ENCODE measurements around the gene PLA2G4A.

The PLA2G4A gene

GRCh38 chr1:186975220-186975619 lies 146.5 kb downstream of the PLA2G4A start:
- no peak overlapping the region for H3K4me3 ChIP-seq (ENCODE audit: low read depth, low read length)
- no peak for TF ChIP-seq CTCF (IDR thresholded peaks at IDR 0.05; ENCODE audit: low read depth, low read length)

- TF ChIP-seq CTCF (IDR thresholded peaks at IDR 0.05; ENCODE audit: low read depth, low read length) = no peak
- no peak overlapping the region for H3K4me3 ChIP-seq (ENCODE audit: low read depth, low read length)
Observed at GRCh38 chr1:186976700-186977099, 148.0 kb downstream of the PLA2G4A start.

- TF ChIP-seq CTCF (IDR thresholded peaks at IDR 0.05; ENCODE audit: low read depth, low read length) = no peak
- no peak overlapping the region for H3K4me3 ChIP-seq (ENCODE audit: low read depth, low read length)
Observed at GRCh38 chr1:186977266-186977957, 148.7 kb downstream of the PLA2G4A start.

GRCh38 chr1:186978596-186979556 lies 150.1 kb downstream of the PLA2G4A start:
- no peak for TF ChIP-seq CTCF (IDR thresholded peaks at IDR 0.05; ENCODE audit: low read depth, low read length)
- H3K4me3 ChIP-seq (ENCODE audit: low read depth, low read length) = no peak overlapping the region

DNA sequence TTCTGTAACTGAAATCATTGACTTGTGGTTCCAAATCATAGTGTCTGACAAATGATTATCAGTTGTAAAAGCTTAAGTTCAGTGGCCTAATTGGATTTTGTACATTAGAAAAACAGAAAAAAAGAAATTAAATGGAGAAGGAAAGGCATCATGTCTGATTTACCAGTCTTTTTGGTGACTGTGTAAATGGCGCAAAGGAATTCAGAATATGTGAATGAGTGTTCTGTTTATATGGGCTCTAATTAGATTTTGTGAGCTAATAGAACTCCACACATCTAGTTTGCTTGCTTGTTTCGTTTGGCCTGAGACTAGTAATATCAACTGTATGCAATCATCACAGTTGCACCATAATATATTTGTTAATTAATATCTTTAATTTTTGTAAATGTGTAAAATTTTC lies 151.7 kb downstream of the PLA2G4A start:
- H3K4me3 ChIP-seq (ENCODE audit: low read depth, low read length) = no peak overlapping the region
- TF ChIP-seq CTCF (IDR thresholded peaks at IDR 0.05; ENCODE audit: low read depth, low read length) = no peak

DNA sequence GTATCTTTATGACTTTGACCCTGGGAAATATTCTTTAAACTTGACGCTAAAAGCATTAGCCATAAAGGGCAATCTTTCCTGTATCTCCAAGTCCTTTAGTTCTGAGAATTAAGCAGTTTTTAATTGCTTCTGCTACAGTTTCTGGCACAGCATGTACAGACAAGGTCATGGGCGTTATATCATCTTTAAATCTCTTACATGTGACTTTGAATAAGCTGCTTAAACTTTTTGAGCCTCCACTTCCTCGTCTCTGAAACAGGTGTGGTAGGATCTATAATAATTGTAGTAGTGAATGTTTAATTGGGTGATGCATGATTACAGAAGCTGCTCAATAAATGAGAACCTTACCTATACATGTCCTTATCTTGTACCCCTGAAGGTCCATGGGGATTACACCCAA lies 153.4 kb downstream of the PLA2G4A start:
- no peak for TF ChIP-seq CTCF (IDR thresholded peaks at IDR 0.05; ENCODE audit: low read depth, low read length)
- no peak overlapping the region for H3K4me3 ChIP-seq (ENCODE audit: low read depth, low read length)

GRCh38 chr1:186983327-186983726 lies 154.6 kb downstream of the PLA2G4A start:
- no peak overlapping the region for H3K4me3 ChIP-seq (ENCODE audit: low read depth, low read length)
- TF ChIP-seq CTCF (IDR thresholded peaks at IDR 0.05; ENCODE audit: low read depth, low read length) = no peak

Measured in WI38 (cell line).